Diencephalon (tissue), 1 donor: Measurements from ENCODE around the gene TRIM13. TPM values are rescaled to one million over a fixed set of nuclear protein-coding genes. Genes with fewer than 3 reads are reported as not detected.

Experiments used
- small RNA-seq: library from RNA; depleted of rRNA; stranded (forward); fragments of <200 nt; gene quantifications from one replicate; pipeline ENCODE3, GENCODE V24; 2014
- total RNA-seq: library from RNA; depleted of rRNA; stranded (reverse); fragments of >200 nt; gene quantifications from one replicate; pipeline ENCODE4 v1.2.3, GENCODE V29; 2014

TRIM13 gene, protein sequence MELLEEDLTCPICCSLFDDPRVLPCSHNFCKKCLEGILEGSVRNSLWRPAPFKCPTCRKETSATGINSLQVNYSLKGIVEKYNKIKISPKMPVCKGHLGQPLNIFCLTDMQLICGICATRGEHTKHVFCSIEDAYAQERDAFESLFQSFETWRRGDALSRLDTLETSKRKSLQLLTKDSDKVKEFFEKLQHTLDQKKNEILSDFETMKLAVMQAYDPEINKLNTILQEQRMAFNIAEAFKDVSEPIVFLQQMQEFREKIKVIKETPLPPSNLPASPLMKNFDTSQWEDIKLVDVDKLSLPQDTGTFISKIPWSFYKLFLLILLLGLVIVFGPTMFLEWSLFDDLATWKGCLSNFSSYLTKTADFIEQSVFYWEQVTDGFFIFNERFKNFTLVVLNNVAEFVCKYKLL
- total RNA-seq = 88.1 TPM

DNA sequence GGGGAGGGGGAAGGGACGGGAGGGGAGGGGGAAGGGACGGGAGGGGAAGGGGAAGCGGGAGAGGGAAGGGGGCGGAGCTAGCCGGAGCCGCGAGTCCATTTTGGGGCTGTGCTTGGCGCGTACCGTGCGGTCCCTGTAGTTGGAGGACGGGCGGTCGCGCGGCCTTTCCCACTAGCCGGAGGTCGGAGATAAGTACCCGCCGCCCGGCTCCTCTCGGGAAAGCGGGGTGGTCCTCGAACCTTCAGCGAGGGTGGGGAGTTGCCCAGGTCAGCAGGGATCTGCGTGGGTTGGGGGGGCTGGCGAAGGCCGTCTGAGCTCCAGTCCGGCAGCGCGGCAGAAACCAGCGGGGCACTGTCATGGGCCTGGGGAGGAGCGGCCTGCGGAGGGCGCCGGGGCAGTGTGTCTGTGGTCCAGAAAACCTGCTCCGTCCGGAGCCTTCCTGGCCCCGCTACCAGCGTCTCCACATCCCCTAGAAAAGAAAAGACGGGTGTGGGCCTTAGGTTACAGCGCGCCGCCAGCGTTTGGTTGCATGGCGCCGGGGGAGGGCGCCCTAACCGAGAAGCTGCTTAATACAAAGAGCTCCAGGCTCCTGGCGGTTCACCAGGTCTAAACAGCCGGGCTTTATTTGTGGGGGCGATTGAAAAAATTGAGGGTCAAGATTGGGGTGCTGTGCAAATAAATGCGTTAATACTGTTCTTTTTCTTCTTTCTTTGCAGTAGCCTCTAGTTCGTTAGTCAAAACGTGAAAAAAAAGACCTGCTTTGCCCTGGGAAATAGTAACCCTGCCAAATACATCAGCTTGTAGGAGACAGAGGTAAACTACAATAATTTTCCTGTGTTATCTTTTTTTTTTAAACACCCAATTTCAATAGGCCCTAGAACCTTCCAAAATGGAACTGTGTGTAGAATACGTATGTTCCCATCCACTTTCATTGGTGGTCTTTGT, at the start of gene TRIM13:
Gene TRIM13 (plus strand): TSS at position 92 of the 945 bp plus-strand sequence. CDS start 14,899 bp downstream, outside the sequence.

DNA sequence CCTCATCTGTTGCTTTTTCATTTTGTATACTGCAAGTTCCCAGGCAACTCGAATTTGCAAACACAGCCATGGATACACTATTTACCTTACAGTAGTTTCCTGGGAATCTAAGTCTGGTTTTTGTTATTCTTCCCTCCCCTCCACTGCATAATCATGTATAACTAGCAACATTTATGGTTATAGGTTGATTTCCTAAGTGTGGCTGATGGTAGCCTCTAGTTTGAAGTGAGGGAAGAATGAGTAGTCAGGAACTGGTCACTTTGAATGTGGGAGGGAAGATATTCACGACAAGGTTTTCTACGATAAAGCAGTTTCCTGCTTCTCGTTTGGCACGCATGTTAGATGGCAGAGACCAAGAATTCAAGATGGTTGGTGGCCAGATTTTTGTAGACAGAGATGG, 18.4 kb downstream of the TRIM13 start, which contains the start of gene KCNRG:
Gene KCNRG (plus strand): TSS at position 187 of the 400 bp plus-strand sequence. CDS start 50 bp downstream, at position 237.

Small RNA genes within 50 kb of the gene (small RNA-seq; reads per million reads assigned to genes)
- gene MIR16-1 (2.3 reads per million, percentile 88 among the genes with 10 or more reads in this experiment), gene MIR3613 (0.85 reads per million, percentile 73 among the genes with 10 or more reads in this experiment), gene RF02105 (not detected), gene RF02106 (not detected), gene RF02107 (not detected), gene RF02108 (not detected)

Other genes with a start within 250 kb of the TRIM13 start
- 63.9 TPM for gene KPNA3, start 204.4 kb upstream of the TRIM13 start, total RNA-seq
- gene SPRYD7, start 60.7 kb upstream of the TRIM13 start, total RNA-seq = 19.1 TPM
- 14.3 TPM for gene KCNRG, start 18.4 kb downstream of the TRIM13 start, total RNA-seq